Testis (tissue), 3 donors: ENCODE data around the gene CDC42EP4. TPM values are rescaled to one million over a fixed set of nuclear protein-coding genes. Genes with fewer than 3 reads are reported as not detected.

Source experiments
- DNase-seq: peaks from one replicate; pipeline ENCODE4 v3.0.0-alpha.2; 2019
- H3K27ac ChIP-seq, 2 donors: fragments of 200-600 bp; sonication (generic); one replicate each; pipeline ENCODE4 v1.5.1; 2019
- H3K27me3 ChIP-seq: fragments of 200-600 bp; sonication (generic); one replicate; pipeline ENCODE4 v1.5.1; 2019
- H3K36me3 ChIP-seq: fragments of 200-600 bp; sonication (generic); one replicate; pipeline ENCODE4 v1.5.1; 2017; ENCODE audit warnings: low read depth; ENCODE audit errors: missing control alignments
- H3K4me1 ChIP-seq: fragments of 200-600 bp; sonication (generic); one replicate; pipeline ENCODE4 v1.5.1; 2019
- H3K4me3 ChIP-seq, 2 donors: fragments of 200-600 bp; sonication (generic); one replicate each; pipeline ENCODE4 v1.5.1; 2017 to 2019
- H3K9me3 ChIP-seq: fragments of 200-600 bp; sonication (generic); one replicate; pipeline ENCODE4 v1.5.1; 2017
- CTCF ChIP-seq, 3 experiments: fragments of 450-650 bp in 2 of 3; fragments of 200-600 bp in 1 of 3; sonication (generic) in 1 of 3; IDR thresholded peaks; one replicate each; pipeline ENCODE4 v1.5.1; 2016 to 2019; ENCODE audit warnings: antibody characterized with exemption in 3 of 3, mild to moderate bottlenecking in 2 of 3, moderate library complexity in 1 of 3
- POLR2A ChIP-seq: fragments of 450-650 bp; IDR thresholded peaks from one replicate; pipeline ENCODE4 v1.6.1; 2017; ENCODE audit warnings: antibody characterized with exemption, mild to moderate bottlenecking, moderate library complexity
- WGBS, 2 donors: methylation state at CpG; one replicate each; pipeline ENCODE4 v1.1.5; 2018; 5-methylcytosine and 5-hydroxymethylcytosine counted together
- intact Hi-C: fragments of 100-400 bp; cut with DNase I; formaldehyde crosslinking; loops from one replicate; pipeline ENCODE4 v1.15.1; 2023; ENCODE audit warnings: low total_unique reads
- polyA plus RNA-seq: library from polyadenylated mRNA; stranded (reverse); fragments of 350-450 nt; fragmentation: Illumina TruSeq; extraction: RNeasy Lipid Tissue Mini Kit (QIAGEN cat#74804); gene quantifications from one replicate; pipeline ENCODE4 v1.2.3, GENCODE V29; 2014; ENCODE audit warnings: low read depth, low replicate concordance; ENCODE audit not compliant: insufficient read depth
- total RNA-seq, 2 donors: library from RNA; depleted of rRNA; stranded (reverse); fragments of >200 nt; gene quantifications; one replicate each; pipeline ENCODE4 v1.2.3, GENCODE V29; 2016

Gene CDC42EP4
- total and polyA plus RNA-seq, 3 donors from 2014 or later: 55.9 to 140 (median 103) TPM

GRCh38 chr17:73319766-73320165 is 8.0 kb upstream of the CDC42EP4 start:
- 61 to 100% methylated on average over 3 of the region's 3 CpGs for WGBS, 2 donors
- no peaks in the 10 kb centered on the region for H3K9me3 ChIP-seq
- no peak overlapping the region for H3K4me3 ChIP-seq
- no peak for DNase-seq
- no peak overlapping the region for H3K27ac ChIP-seq
- H3K4me1 ChIP-seq: peaks cover 8% of the 10 kb centered on the region
- no peaks in the 10 kb centered on the region for H3K36me3 ChIP-seq
- TF ChIP-seq CTCF (IDR thresholded peaks at IDR 0.05) (no peak), POLR2A (no peak)
- H3K27me3 ChIP-seq: no peaks in the 10 kb centered on the region
- intact Hi-C loops: no loop called here

GRCh38 chr17:73318836-73319235 is 7.0 kb upstream of the CDC42EP4 start:
- Histone ChIP-seq H3K27me3 (no peaks in the 10 kb centered on the region), H3K4me1 (peaks cover 4% of the 10 kb centered on the region), H3K27ac (no peak overlapping the region), H3K36me3 (no peaks in the 10 kb centered on the region), H3K4me3 (no peak overlapping the region), H3K9me3 (no peaks in the 10 kb centered on the region)
- TF ChIP-seq CTCF (IDR thresholded peaks at IDR 0.05) (no peak), POLR2A (no peak)
- DNase-seq: no peak
- 67% methylated on average over 5 of the region's 5 CpGs for WGBS, 2 donors
- intact Hi-C loops: no loop called here

GRCh38 chr17:73318427-73318813 is 6.6 kb upstream of the CDC42EP4 start:
- WGBS, 2 donors: 95 to 96% methylated on average over 8 of the region's 8 CpGs
- no peak overlapping the region for H3K27ac ChIP-seq

GRCh38 chr17:73317513-73318426 is 6.0 kb upstream of the CDC42EP4 start:
- intact Hi-C loops: no loop called here
- H3K27ac ChIP-seq: no peak overlapping the region

More at GRCh38 chr17:73318427-73318813, 6.6 kb upstream of the CDC42EP4 start:
- no peak for DNase-seq
- Histone ChIP-seq H3K9me3 (no peaks in the 10 kb centered on the region), H3K4me1 (peaks cover 4% of the 10 kb centered on the region), H3K27me3 (no peaks in the 10 kb centered on the region), H3K36me3 (no peaks in the 10 kb centered on the region), H3K4me3 (no peak overlapping the region)
- TF ChIP-seq CTCF (IDR thresholded peaks at IDR 0.05) (no peak), POLR2A (no peak)
- intact Hi-C loops: no loop called here

More at GRCh38 chr17:73317513-73318426, 6.0 kb upstream of the CDC42EP4 start:
- Histone ChIP-seq H3K9me3 (no peaks in the 10 kb centered on the region), H3K27me3 (no peaks in the 10 kb centered on the region), H3K36me3 (no peaks in the 10 kb centered on the region), H3K4me1 (peaks cover 4% of the 10 kb centered on the region), H3K4me3 (no peak overlapping the region)
- TF ChIP-seq POLR2A (no peak), CTCF (IDR thresholded peaks at IDR 0.05) (no peak)
- DNase-seq: no peak
- WGBS, 2 donors: 71 to 75% methylated on average over 8 to 9 of the region's 9 CpGs
